ENCODE measurements around the gene PRKAR1B.
"Not testable (repeated sequence)": the region's sequence is repeated elsewhere in the genome, so short reads cannot be mapped to it uniquely, and the experiment has no call there.

The PRKAR1B gene

DNA sequence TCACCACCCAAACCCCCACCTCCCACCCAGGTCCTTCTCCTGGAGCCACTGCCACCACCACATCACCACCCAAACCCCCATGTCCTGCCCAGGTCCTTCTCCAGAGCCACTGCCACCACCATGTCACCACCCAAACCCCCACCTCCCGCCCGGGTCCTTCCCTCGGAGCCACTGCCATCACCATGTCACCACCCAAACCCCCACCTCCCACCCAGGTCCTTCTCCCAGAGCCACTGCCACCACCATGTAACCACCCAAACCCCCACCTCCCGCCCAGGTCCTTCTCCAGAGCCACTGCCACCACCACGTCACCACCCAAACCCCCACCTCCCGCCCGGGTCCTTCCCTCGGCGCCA lies 175.5 kb downstream of the PRKAR1B start:
- not testable (repeated sequence) for DNase-seq

DNA sequence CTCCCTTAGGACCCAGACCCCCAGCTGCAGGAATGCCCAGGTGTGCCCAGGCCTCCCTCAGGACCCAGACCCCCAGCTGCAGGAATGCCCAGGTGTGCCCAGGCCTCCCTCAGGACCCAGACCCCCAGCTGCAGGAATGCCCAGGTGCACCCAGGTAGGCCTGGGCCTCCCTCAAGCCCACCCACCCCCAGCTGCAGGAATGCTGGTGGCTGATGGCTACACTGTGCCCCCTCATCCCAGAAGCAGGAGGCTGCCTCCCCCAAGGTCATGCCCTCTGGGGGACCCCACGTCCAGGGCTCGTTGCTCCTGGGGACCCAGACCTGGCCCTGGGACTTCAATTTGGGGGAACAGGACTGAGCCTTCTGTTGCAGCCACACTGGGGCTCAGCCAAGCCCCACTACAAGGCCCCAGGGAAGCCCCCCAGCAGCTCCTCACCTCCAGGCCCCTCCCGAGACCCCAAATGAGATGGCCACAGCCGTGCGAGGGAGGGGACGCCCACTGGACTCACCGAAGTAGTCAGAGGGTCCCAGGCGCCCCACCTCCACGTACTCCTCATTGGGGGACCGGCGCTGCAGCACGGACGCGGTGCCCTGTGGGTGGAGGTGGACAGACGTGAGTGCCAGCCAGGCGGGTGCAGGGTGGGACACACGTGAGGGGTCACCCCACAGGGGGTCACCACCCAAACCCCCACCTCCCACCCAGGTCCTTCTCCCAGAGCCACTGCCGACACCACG lies 176.0 kb downstream of the PRKAR1B start:
- no peak for DNase-seq

DNA sequence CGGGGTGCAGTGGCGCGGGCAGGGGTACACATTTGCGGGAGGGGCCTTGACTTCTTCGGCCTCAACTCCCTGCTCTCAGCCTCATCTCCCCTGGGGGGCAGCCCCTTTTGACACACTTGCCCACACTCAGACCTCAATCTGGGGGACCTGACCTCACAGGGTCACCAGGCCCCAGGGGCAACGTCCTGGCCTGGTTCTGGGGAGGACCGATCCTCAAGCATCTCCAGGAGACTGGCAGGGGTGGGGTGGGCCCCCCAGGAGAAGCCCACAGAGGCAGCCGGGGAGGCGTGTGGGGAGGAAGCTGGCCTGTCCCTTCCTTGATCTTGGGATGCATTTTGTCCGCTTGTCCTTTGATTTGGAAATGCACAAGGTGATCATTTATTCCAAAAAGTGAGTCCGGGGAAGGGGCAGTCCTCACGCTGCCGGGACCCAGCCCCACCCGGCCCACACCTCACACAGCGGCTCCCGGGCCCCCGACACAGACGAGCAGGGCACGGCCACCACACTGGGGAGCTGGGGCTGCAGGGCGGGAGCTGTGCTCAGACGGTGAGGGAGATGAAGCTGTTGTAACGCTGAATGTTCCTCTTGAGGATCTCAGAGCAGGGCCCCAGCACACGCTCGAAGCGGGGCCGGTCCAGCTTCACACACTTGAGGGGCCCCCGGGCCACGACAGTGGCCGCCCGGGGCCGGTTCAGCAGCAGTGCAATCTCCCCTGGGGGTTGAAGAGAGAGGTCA lies 177.0 kb downstream of the PRKAR1B start:
- no peak for DNase-seq

DNA sequence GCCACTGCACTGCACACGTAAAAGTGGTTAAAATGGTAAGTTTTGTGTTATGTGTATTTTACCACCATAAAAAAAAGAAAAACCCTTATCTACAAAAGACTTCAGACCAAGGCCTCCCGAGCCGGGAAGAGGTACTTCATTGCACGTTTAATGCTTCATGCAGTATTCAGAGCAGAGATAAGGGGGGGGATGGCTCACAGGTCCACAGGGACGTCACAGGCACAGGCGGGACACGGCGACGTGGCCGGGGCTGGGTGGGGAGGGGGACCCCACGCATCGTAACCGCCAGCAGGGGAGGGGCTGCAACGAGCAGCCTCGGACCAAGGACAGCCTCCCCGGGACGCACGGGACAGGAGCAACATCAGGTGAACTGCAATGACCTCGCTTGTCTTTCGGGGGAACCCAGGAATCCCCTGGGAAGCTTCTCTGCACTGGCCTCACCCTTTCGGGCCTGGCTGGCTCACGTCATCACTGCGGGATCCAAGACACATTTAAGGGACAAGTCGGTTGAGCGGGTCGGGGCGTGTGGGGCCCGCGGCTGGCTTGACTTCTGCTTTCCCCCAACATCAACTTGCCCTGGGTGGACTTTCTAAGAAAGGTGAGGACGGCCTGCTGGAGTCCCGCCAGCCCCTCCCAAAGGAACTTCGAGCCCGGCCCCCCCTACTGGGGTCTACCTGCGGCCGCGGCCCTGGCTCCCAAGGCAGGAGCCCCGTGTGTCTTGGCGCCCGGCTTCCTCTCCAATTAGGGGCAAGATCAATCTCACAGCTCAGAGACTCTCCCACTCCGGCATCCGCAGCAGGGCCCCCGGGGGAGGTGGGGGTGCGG lies 177.8 kb downstream of the PRKAR1B start:
- no peak for DNase-seq

DNA sequence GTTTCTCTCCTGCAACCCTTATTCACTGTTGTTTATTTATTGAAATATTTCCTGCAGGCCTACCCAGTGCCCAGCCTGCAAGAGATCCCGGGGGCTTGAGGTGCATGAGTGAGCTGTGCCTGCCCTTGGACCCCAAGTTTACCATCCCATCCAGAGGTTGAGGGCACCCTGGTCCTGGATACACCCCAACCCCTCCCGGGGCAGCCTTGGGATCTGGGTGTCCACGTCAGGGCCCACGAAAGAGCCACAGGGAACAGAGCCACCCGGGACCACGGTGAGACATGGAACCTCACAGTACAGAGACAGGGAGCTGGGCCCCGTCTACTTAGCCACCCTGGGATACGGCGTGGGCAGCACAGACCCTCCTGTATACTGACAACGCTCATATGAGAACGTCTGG lies 178.7 kb downstream of the PRKAR1B start:
- DNase-seq, result no peak

DNA sequence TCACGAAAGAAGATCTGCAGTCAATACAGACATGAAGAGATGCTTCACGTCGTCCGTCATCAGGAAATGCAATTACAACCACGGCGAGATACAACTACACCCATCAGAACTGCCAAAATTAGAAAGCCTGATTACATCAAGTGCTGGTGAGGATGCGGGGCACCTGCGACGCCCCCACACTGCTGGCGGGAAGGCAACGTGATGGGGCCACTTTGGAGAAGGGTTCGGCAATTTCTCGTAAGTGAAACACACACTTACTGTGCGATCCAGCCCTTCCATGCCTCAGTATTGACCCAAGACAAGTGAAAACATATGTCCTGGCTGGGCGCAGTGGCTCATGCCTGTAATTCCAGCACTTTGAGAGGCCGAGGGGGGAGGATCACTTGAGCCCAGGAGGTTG lies 181.6 kb downstream of the PRKAR1B start:
- no peak for DNase-seq

DNA sequence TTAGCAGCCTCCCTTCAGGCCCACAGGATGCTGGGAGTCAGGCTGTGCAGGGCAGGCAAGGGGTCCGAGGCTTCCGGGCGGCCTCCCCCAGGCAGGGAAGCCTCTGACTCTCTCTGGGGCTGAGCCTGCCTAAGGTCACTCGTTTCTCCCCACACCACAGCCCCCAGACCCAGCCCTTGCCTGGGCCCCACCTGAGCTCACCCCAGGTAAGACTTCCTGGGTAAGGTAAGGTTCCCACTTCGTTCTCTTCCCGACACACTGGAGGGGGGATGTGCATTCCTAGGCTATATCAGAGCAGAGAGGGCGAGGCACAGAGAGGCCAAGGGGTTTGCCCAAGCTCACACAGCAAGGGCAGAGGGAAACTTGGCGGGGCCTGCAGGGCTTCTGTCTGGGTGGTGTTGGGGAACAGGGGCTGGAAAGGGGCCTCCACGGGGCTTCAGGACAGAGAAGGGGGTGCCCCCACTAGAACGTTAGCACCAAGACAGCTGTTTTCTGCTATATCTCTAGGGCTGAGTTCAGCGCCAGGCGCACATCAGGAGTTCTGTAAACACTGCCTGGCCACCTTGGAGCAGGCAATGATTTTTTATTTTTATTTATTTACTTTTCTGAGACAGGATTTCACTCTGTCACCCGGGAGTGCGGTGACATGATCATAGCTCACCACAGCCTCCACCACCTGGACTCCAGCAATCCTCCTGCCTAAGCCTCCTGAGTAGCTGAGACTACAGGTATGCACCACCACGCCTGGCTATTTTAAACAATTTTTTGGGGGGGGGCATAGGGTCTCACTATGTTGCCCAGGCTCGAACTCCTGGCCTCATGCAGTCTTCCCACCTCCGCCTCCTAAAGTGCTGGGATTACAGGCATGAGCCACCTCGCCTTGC lies 182.5 kb downstream of the PRKAR1B start:
- no peak for DNase-seq

DNA sequence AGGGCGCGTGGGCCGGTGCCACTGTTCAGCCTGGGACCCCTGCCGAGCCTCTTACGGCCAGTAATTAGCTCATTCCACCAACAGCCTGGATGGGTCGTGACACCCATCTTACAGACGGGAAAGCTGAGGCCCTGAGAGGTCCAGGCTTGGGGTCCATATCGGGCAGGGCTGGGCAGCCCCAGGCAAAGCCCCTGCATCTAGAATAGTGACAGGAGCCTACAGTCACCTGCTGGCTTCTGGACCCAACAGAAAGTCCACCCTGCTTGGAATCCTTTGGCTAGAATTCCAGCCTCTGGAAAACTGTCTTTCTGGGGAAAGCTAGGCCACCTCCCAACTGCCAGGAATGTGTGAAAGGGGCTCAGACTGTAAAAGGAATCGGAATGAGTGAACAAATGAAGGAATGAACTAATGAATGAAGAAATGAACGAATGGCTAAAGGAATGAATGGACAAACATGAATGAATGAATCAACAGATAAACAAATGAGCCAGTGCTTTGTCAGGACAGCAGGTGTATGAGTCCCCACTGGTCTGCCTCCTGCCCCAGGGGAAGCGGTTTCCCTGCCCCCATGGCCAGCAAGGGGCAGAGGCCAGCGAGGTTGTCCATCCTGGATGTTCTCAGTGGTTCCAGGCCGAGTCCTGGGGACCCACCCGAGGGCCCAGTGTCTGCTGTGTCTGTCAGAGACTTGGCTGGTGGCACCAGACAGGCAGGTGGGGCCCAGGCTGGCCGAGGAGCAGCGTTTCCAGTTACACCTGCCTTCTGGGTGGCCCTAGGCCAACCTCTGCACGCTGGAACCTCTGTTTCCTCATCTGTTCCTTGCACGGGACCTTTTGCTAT lies 183.4 kb downstream of the PRKAR1B start:
- no peak for DNase-seq

DNA sequence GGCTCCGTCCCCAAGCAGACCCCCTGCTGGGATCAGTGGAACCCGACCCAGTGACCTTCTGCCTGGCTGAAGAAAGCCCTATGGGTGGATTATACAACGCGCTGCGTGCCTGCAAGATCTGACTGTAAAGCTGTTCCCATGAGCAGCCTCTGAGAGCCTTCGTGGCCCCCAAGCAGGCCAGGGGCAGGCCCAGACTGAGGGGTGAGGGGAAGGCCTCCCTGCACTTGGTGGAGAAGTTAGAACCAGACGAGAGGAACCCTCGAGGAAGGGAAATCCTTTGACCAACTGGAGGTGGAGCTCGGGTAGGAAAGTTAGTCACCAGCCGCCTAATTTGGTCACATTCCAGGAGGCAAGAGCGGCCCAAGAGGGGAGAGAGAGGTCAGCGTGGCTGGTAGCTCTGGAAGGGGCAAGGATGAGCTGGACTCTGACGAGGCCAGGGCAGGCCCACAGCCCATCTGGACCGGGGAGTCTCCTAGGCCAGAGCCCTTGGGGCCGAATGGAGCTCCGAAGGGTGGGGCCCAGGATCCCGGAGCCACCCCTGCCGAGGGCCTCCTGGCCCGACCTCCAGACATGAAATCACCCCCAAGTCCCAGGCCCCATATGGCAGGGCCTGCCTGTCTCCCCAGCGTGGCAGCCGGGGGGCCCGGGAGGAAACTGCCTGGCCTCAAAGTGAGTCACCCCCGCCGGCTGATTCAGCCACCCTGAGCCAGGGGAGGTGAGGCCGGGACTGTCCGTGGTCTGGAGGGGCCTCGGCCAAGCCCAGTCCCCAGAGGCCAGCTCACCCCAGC lies 184.2 kb downstream of the PRKAR1B start:
- no peak for DNase-seq

DNA sequence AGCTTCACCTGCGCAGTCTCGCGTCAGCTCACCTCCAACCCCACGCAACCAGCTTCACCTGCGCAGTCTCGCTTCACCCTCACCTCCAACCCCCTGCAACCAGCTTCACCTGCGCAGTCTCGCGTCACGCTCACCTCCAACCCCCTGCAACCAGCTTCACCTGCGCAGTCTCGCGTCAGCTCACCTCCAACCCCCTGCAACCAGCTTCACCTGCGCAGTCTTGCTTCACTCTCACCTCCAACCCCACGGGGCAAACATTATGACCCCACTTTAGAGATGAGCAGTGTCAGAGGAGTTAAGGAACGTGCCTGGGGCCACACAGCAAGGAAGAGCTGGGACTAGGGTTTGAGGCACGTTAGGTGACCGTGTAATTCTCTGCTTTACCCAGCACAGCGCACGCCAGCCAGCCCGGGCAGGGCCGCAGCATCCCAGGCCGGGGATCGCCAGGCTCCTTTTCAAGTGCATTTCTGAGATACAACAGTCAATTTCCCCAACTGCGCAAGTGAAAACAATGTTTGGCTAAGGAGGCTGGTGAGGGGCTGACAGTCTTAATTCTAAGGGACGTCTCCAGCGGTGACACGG lies 184.9 kb downstream of the PRKAR1B start:
- no peak for DNase-seq

DNA sequence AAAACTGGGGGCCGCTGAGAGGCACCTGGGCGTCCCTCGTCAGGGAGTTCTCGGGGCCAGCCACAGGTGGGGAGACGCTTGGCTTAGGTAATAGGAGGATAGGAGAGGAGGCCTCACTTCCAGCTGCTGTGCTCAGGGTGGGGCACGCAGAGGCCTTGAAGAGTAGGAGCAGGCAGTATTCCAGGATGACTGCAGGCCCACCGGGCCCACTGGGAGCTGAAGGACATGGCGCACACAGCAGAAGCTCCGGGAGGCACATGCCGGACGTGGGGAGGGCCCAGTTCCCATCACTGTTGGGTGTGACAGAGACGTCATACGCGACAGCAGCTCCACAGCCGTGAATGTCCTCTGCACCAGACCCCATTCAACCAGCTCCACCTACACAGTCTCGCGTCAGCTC lies 185.4 kb downstream of the PRKAR1B start:
- no peak for DNase-seq

DNA sequence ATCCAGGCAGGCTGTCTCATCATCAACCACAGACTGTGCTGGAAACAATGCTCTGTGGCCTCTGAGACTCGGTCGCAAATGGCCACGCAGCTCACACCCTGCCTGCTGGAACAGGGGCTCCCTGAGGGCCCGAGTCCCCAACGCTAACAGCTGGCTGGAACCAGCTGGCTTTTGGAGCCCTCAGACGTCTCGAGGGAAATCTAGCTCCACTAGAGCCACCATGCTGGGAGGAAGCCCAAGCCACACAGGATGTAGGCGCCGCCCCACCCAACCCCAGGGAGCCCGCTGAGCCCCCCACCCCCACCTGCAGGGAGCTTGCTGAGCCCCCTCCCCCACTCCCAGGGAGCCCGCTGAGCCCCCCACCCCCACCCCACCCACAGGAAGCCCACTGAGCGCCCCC lies 186.1 kb downstream of the PRKAR1B start:
- DNase-seq, result no peak

DNA sequence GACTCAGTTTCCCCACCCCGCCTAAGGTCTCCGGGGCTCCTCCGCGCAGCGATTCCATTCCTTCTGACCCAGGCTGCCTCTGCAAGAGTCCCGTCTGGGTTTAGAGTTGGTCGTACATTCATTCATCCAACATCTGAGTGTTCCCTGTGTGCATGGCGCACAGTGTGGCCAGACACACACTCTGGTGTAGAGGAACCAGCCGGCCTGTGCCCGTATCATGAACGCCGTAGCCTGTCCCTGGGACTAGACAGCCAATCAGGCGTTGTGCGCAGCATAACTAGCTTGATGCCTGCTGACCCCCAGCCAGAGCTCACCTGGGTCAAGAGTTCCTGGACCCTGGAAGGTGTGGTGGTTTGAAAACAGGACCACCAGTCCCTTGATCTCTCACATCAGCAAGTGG lies 186.5 kb downstream of the PRKAR1B start:
- DNase-seq, result no peak

DNA sequence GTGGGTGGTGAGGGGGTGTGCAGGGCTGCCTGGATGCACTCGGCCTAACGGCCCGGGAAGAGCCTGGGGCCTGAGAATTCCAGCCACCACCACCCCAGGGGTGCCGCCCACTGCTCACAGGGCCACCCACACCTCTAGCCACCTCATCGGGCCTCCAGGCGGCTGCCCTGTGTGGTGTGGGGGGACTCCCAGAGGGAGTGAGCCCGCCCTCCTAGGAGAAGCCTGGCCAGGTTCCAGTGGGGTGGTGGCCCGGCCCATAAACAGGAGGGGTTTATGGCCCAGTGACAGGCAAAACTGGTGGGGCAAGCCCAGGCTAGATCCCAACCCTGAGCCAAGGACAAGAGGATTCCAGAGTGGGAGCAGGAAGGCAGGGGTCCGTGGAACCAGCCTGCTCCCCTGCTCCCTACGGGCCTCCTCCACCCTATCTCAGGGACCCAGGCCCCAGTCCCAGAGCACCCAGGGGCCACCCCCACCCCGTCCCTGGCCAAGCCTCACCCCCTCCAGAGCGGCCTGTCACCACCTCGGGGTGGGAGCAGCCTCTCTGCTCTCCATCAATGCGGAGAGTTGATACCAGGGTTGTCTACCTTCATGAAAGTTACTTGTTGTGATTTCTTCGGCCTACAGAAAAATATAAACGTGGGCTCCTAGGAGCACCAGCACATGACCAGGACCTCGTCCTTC lies 187.2 kb downstream of the PRKAR1B start:
- no peak for DNase-seq

DNA sequence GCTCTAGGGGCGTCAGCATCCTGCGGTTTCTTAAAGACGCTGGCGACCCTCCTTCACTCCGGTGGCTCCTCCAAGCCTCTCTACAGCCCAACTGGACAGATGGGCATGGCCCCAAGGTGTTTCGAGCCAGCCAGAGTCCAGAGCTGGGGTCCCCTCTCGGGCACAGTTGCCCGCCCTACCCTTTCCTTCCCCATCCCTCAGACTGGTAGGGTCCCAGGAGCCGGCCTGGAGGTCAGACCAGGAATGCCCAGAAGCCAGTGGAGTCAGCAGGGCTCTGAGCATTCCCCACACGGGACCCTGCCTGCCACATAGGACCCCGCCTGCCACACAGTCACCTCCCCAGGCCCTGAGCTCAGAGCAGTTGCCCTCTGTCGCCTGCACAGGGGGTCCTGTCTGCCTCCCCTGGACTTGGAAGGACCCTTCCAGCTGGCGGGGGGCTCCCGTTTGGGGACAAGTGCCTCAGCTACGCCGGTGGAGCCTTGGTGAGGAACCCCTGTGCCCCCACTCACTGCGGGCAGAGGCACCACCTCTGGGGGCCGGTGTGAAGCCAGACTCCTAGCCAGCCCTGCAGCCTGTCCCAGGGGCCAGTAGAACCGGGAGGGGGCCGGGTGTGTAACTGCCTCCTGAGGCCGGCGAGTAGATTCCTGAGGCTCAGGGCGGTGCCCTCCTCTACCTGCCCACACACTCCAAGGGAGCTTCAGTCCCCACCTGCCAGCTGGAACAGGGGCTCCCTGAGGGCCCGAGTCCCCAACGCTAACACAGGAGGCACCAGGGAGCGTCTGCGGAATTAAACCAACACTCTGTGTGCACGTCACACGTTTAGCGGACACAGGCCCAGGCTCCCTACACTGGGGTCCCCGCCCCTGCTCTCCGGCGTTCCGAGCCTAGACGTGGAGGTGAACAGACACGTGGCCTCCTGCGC lies 188.1 kb downstream of the PRKAR1B start:
- DNase-seq, result no peak

DNA sequence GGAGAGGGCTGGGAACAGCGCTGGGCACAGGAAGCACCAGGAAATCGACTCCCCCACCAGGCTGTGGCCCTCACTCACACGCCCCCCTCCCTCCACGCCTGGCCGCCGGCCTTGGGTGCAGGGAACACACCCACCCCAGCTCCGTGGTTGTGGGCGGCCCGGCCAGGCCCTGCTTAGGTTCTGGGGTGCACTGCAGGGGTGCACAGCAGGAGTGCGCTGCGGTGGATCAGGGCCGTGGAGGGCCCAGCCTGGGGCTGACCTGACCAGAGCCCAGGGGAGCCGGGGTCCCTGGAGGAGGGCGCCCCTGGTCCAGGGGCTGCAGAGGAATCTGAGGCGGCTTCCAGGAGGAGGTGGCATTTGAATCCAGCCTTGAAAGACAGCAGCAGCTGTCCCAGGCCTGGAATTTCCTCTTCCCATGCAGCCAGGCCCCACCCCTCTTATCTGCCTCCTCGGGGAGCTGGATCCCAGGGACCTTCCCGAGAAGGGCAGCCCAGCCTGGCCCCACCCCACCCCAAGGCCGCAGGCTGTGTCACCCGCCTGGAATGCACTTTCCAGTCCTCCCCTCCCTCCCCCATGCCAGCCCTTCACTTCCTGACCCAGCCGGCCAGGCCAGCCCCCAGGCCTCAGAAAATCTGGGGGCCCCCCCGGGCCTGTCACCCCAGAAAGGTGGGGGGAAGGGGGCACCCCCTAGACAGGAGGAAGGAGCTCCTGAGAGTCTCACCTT lies 189.0 kb downstream of the PRKAR1B start:
- no peak for DNase-seq

DNA sequence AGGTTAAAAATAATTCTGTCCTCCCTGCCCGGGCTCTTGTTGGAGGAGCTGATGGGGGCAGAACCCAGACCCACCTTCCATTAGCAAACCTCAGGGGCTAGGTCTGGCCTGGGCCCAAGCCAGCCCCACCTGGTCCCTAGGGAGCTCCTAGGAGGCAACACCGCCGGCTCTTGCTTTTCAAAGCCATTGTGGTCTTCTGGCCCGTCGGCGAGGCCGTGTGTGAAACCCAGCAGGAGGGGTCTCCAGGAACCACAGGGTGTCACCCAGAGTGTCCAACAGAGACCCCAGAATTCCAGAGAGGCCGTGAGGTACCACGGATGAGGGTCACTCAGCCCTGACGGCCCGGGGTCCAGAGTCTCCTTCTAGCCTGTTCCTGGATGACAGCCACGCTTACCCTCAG lies 190.8 kb downstream of the PRKAR1B start:
- DNase-seq, result no peak

DNA sequence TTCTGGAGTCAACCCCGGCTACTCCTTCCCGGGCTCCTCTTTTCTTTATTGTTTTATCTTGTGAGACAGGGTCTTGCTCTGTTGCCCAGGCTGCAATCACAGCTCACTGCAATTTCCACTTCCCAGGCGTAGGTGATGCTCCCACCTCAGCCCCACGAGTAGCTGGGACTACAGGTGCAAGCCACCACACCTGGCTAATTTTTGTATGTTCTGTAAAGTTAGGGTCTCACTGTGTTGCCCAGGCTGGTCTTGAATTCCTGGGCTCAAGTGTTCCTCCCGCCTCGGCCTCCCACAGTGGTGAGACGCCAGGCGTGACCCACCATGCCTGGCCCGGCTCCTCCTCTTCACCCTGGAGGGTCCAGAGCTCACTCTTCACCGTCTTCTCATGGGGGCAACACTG lies 192.1 kb downstream of the PRKAR1B start:
- no peak for DNase-seq

Measured in activated CD8-positive, alpha-beta memory T cell treated with anti-CD3 and anti-CD28 coated beads for 24 hours (primary cell).